ENCODE measurements around the gene CAPN2. TPM values are rescaled to one million over a fixed set of nuclear protein-coding genes. Genes with fewer than 3 reads are reported as not detected.

The CAPN2 gene
- total and polyA plus RNA-seq, 4 donors, result 76.2 to 152 (median 112) TPM

DNA sequence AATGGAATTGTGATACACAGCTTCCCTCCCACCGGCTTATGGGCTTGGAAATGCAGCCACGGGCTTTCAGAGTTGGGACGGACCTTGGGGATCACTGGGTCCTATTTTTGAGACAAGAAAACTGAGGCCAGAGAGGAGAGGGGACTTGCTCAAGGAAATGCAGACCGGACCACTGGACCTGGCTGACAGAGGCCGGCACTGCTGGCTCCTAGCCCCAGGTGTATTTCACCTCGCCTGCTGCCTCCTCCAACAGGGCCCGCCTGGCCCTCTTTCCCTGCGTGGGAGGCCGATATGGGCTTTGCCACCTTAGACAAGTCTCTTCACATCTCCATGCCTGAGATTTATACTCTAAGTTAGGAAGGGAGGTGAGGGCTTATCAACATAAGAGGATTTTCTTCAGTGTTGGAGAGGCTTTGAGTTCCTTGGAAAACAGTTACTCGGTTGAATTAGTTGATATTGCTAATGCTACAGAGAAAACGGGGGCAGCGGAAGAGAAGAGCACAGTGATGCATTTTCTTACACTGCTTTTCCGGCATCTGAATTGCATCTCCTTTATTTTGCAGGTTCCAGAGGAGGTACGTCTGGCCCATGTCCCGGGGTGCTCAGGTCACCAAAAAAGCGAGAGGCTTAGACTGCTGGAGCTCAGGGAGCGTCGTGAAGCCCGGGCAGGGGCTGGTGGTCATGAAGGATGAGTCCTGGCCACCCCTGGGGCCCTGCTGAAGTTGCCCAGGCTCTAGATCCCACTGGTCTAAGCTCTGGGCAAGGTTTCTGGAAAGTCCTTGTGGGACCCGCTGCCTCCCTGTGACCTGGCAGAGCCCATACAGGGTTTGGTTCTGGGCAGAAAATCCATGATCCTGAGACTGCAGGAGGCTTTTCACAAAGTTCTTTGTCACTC lies 44.7 kb downstream of the CAPN2 start:
- H3K36me3 ChIP-seq (ENCODE audit: control insufficient read depth, insufficient read depth, low read length), result peaks cover 91% of the 10 kb centered on the region
- 94% methylated on average over 16 of the region's 20 CpGs for WGBS (ENCODE audit: insufficient coverage)
- H3K27ac ChIP-seq (ENCODE audit: low read depth, low read length), result no peak overlapping the region

DNA sequence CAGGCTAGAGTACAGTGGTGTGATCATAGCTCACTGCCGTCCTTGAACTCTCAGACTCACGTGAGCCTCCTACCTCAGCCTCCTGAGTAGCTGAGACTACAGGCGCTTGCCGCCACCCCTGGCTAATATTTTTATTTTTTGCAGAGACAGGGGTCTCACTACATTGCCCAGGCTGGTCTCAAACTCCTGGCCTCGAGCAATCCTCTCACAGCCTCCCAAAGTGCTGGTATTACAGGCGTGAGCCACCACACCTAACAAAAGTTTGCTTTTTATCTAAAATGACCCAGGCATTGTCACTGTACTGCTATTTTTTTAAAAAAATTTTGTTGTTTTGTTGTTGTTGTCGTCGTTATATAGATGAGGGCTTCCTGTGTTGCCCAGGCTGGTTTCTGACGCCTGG lies 46.4 kb downstream of the CAPN2 start:
- Histone ChIP-seq H3K4me3 (ENCODE audit: low read depth, low read length) (no peak overlapping the region), H3K27ac (ENCODE audit: low read depth, low read length) (no peak overlapping the region), H3K4me1 (ENCODE audit: control insufficient read depth, insufficient read depth, low read length) (no peaks in the 10 kb centered on the region), H3K27me3 (ENCODE audit: control insufficient read depth, insufficient read depth, low read length) (no peaks in the 10 kb centered on the region), H3K36me3 (ENCODE audit: control insufficient read depth, insufficient read depth, low read length) (peaks cover 93% of the 10 kb centered on the region), H3K9me3 (ENCODE audit: control insufficient read depth, insufficient read depth, low read length) (no peaks in the 10 kb centered on the region)
- WGBS (ENCODE audit: insufficient coverage), result 100% methylated on average over 3 of the region's 9 CpGs
- no peak for DNase-seq (ENCODE audit: low read depth in 4 of 6, low spot score in 6 of 6)

More for the DNA sequence above, 44.7 kb downstream of the CAPN2 start:
- Histone ChIP-seq H3K27me3 (ENCODE audit: control insufficient read depth, insufficient read depth, low read length) (no peaks in the 10 kb centered on the region), H3K4me3 (ENCODE audit: low read depth, low read length) (no peak overlapping the region), H3K4me1 (ENCODE audit: control insufficient read depth, insufficient read depth, low read length) (no peaks in the 10 kb centered on the region), H3K9me3 (ENCODE audit: control insufficient read depth, insufficient read depth, low read length) (no peaks in the 10 kb centered on the region)
- DNase-seq (ENCODE audit: low read depth in 4 of 6, low spot score in 6 of 6), result no peak

DNA sequence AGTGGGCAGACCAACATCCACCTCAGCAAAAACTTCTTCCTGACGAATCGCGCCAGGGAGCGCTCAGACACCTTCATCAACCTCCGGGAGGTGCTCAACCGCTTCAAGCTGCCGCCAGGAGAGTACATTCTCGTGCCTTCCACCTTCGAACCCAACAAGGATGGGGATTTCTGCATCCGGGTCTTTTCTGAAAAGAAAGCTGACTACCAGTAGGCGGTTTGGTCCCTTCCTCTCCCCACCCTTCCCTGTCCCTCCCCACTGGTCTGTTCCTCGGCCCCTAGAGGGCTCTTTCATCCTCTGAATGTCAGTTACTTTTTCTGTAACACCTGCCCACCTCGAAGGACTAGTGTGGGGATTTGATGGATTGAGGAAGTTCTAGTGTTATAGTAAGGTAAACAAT lies 46.9 kb downstream of the CAPN2 start:
- Histone ChIP-seq H3K27me3 (ENCODE audit: control insufficient read depth, insufficient read depth, low read length) (no peaks in the 10 kb centered on the region), H3K36me3 (ENCODE audit: control insufficient read depth, insufficient read depth, low read length) (peaks cover 93% of the 10 kb centered on the region), H3K4me1 (ENCODE audit: control insufficient read depth, insufficient read depth, low read length) (no peaks in the 10 kb centered on the region), H3K4me3 (ENCODE audit: low read depth, low read length) (no peak overlapping the region), H3K9me3 (ENCODE audit: control insufficient read depth, insufficient read depth, low read length) (no peaks in the 10 kb centered on the region), H3K27ac (ENCODE audit: low read depth, low read length) (no peak overlapping the region)
- 86% methylated on average over 10 of the region's 13 CpGs for WGBS (ENCODE audit: insufficient coverage)
- DNase-seq (ENCODE audit: low read depth in 4 of 6, low spot score in 6 of 6), result no peak

DNA sequence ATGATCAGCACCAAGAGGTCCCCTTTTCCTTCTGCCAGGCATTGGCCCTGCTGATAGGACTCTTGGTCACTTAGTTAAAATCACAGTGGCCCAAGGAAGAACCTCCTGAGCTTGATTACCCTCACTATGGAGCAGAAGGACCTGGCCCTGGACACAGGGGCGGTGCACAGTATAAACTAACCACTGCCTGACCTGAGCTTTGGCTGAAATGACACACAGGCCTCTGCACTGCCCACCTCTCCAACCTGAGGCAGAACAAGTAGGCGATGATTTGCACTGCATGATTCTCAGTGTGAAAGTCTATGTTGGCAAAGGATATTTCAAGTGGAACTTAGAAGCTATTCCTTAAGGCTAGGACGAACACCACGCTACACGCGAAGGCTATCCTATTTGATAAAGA lies 48.5 kb downstream of the CAPN2 start:
- Histone ChIP-seq H3K4me1 (ENCODE audit: control insufficient read depth, insufficient read depth, low read length) (peaks cover 6% of the 10 kb centered on the region), H3K27me3 (ENCODE audit: control insufficient read depth, insufficient read depth, low read length) (no peaks in the 10 kb centered on the region), H3K36me3 (ENCODE audit: control insufficient read depth, insufficient read depth, low read length) (peaks cover 90% of the 10 kb centered on the region), H3K9me3 (ENCODE audit: control insufficient read depth, insufficient read depth, low read length) (no peaks in the 10 kb centered on the region), H3K27ac (ENCODE audit: low read depth, low read length) (no peak overlapping the region), H3K4me3 (ENCODE audit: low read depth, low read length) (no peak overlapping the region)
- DNase-seq (ENCODE audit: low read depth in 4 of 6, low spot score in 6 of 6), result no peak
- WGBS (ENCODE audit: insufficient coverage), result 95% methylated on average over 2 of the region's 6 CpGs

DNA sequence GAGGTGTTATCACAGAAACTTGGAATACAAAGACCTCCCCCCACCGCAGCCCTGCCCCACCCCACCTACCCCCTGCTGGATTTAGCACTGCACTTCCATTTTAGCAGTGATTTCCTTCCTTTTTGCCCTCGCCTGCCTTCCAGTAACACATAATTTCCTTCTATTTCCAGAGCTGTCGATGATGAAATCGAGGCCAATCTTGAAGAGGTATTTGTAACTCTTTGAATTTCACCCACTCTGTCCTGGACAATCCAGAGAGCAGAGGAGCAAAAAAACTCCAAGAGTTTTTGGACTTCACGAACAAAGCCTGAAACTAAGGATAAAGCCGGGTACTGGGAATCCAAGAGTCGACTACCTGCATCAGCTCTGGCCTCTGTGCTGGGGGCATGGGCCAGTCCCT lies 49.1 kb downstream of the CAPN2 start:
- Histone ChIP-seq H3K4me1 (ENCODE audit: control insufficient read depth, insufficient read depth, low read length) (peaks cover 6% of the 10 kb centered on the region), H3K27ac (ENCODE audit: low read depth, low read length) (no peak overlapping the region), H3K36me3 (ENCODE audit: control insufficient read depth, insufficient read depth, low read length) (peaks cover 86% of the 10 kb centered on the region), H3K27me3 (ENCODE audit: control insufficient read depth, insufficient read depth, low read length) (no peaks in the 10 kb centered on the region), H3K4me3 (ENCODE audit: low read depth, low read length) (no peak overlapping the region), H3K9me3 (ENCODE audit: control insufficient read depth, insufficient read depth, low read length) (no peaks in the 10 kb centered on the region)
- 81% methylated on average over 5 of the region's 7 CpGs for WGBS (ENCODE audit: insufficient coverage)
- DNase-seq (ENCODE audit: low read depth in 4 of 6, low spot score in 6 of 6), result no peak

DNA sequence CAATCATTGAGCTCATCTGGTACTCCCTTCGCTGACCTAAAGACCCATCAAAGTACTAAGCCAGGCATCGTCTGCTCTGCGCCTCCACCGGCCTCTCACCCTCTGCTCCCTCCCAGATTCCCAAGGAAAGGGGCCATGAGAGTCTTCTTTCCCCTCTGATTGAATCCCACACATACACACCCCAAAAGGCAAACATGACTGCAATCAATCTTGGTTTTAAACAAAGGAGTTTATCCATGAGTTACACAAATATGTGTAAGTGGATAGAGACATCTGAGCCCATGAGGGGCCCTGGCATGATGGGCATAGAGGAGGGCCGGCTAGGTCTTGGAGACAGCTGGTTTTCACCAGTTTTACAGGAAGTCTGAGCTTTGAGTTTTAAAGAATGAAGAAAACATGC lies 50.9 kb downstream of the CAPN2 start:
- H3K9me3 ChIP-seq (ENCODE audit: control insufficient read depth, insufficient read depth, low read length), result no peaks in the 10 kb centered on the region
- no peaks in the 10 kb centered on the region for H3K27me3 ChIP-seq (ENCODE audit: control insufficient read depth, insufficient read depth, low read length)
- H3K27ac ChIP-seq (ENCODE audit: low read depth, low read length), result no peak overlapping the region
- H3K36me3 ChIP-seq (ENCODE audit: control insufficient read depth, insufficient read depth, low read length), result peaks cover 71% of the 10 kb centered on the region
- WGBS (ENCODE audit: insufficient coverage), result 97% methylated on average over 5 of the region's 5 CpGs
- no peak overlapping the region for H3K4me3 ChIP-seq (ENCODE audit: low read depth, low read length)
- no peak for DNase-seq (ENCODE audit: low read depth in 4 of 6, low spot score in 6 of 6)
- H3K4me1 ChIP-seq (ENCODE audit: control insufficient read depth, insufficient read depth, low read length), result peaks cover 6% of the 10 kb centered on the region

DNA sequence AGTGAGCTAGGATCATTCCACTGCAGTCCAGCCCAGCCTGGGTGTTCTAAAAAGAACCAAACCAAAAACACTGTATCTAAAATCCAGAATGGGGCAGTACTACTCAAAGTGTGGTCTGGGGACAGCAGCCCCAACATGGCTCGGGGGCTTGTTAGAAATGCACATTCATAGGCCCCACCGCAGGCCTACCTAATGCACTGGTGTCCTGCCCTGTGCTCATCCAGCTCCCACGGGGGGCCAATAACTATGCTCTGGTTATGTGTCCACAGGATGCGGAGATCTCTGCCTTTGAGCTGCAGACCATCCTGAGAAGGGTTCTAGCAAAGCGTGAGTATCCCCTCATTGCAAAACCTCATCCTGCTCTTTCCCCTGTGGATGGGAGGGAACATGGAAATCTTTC lies 51.5 kb downstream of the CAPN2 start:
- Histone ChIP-seq H3K9me3 (ENCODE audit: control insufficient read depth, insufficient read depth, low read length) (no peaks in the 10 kb centered on the region), H3K36me3 (ENCODE audit: control insufficient read depth, insufficient read depth, low read length) (peaks cover 65% of the 10 kb centered on the region), H3K27ac (ENCODE audit: low read depth, low read length) (no peak overlapping the region), H3K27me3 (ENCODE audit: control insufficient read depth, insufficient read depth, low read length) (no peaks in the 10 kb centered on the region), H3K4me3 (ENCODE audit: low read depth, low read length) (no peak overlapping the region), H3K4me1 (ENCODE audit: control insufficient read depth, insufficient read depth, low read length) (peaks cover 6% of the 10 kb centered on the region)
- WGBS (ENCODE audit: insufficient coverage), result 93% methylated on average over 3 of the region's 5 CpGs
- no peak for DNase-seq (ENCODE audit: low read depth in 4 of 6, low spot score in 6 of 6)

DNA sequence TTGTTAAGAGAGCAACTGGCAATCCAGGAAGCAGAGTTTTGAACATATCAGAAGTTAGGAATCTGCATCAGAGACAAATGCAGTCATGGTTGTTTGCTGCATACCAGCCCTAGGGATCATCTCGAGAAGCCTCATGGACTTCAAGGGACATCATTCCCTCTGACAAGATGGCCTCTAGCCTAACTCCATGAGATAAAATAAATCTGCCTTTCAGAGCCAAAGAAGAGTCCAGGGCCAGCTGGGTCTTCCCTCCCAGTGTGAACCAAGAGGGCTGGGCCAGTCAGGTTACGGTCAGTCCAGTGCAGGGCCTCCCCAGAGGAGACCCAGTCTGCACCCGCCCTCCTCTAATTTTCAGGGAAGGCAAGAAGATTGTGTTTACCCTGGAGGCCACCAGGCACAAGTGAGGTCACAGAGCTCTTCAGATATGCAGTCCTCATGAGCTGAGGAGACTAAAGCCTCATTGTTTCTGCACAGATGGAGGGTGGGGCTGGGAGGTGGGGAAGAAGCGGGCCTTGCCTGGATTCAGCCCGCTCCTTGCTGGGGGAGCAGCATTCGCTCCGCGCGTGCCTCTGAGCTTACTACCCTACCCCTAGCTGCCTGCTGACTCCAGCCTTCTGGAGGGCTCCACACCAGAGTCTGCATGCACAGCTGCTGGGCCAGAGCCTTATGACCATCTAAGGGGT lies 52.8 kb downstream of the CAPN2 start:
- peak overlapping the region; percentile 31 for H3K27ac ChIP-seq (ENCODE audit: low read depth, low read length)
- no peaks in the 10 kb centered on the region for H3K9me3 ChIP-seq (ENCODE audit: control insufficient read depth, insufficient read depth, low read length)

DNA sequence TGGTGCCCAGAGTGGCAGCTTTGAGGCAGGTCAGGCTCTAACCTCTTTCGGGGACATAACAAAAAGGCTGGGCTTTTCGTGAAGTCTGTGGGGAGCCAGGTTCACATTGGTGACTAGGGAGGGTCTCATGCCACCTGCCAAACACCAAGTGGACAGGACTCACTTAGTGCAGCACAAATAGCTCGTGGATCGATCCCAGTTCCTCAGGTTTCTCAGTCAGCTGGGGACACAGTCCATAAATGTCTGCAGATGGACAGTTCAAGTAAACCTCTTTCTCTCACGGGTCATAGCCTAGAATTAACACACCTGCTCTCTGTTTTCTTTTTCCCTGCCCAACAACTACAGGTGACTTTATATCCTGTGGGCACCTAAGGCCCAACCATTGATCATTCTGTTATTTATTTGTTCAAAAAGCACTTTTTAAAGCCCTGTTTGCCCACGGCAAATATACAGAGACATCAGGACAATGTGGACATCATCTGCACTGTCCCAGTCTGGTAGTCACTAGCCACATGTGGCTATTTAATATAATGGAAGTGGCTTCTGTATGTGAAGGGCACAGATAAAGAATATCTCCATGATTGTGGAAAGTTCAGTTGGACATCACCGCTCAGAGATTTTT lies 53.5 kb downstream of the CAPN2 start:
- Histone ChIP-seq H3K36me3 (ENCODE audit: control insufficient read depth, insufficient read depth, low read length) (peaks cover 60% of the 10 kb centered on the region), H3K4me3 (ENCODE audit: low read depth, low read length) (no peak overlapping the region), H3K27ac (ENCODE audit: low read depth, low read length) (peak overlapping the region; percentile 31), H3K9me3 (ENCODE audit: control insufficient read depth, insufficient read depth, low read length) (no peaks in the 10 kb centered on the region), H3K4me1 (ENCODE audit: control insufficient read depth, insufficient read depth, low read length) (peaks cover 6% of the 10 kb centered on the region), H3K27me3 (ENCODE audit: control insufficient read depth, insufficient read depth, low read length) (no peaks in the 10 kb centered on the region)
- WGBS (ENCODE audit: insufficient coverage), result 70% methylated on average over 5 of the region's 7 CpGs
- DNase-seq (ENCODE audit: low read depth in 4 of 6, low spot score in 6 of 6), result no peak

More for the DNA sequence above, 52.8 kb downstream of the CAPN2 start:
- peaks cover 62% of the 10 kb centered on the region for H3K36me3 ChIP-seq (ENCODE audit: control insufficient read depth, insufficient read depth, low read length)
- 74% methylated on average over 2 of the region's 9 CpGs for WGBS (ENCODE audit: insufficient coverage)
- peak in 1 of 6 donors; percentile 61 for DNase-seq (ENCODE audit: low read depth in 4 of 6, low spot score in 6 of 6)
- peaks cover 6% of the 10 kb centered on the region for H3K4me1 ChIP-seq (ENCODE audit: control insufficient read depth, insufficient read depth, low read length)
- H3K27me3 ChIP-seq (ENCODE audit: control insufficient read depth, insufficient read depth, low read length), result no peaks in the 10 kb centered on the region
- H3K4me3 ChIP-seq (ENCODE audit: low read depth, low read length), result no peak overlapping the region

Measured in spinal cord (tissue), 10 donors.